Measurements from ENCODE around the gene TMEM128. TPM values are rescaled to one million over a fixed set of nuclear protein-coding genes. Genes with fewer than 3 reads are reported as not detected.
"Not testable (repeated sequence)": the region's sequence is repeated elsewhere in the genome, so short reads cannot be mapped to it uniquely, and the experiment has no call there.

The TMEM128 gene
- total RNA-seq, 2 donors from 2014 or later: 15.0 to 21.2 TPM

- H3K27ac Mint-ChIP-seq: peak overlapping the region in 1 of 2 donors; percentile 7
- no peaks in the 10 kb centered on the region for H3K27me3 Mint-ChIP-seq
- H3K9me3 Mint-ChIP-seq: no peaks in the 10 kb centered on the region
- ATAC-seq (no peak), DNase-seq (ENCODE audit: low spot score) (no peak)
- peaks cover 22% of the 10 kb centered on the region for H3K36me3 Mint-ChIP-seq
- peaks cover 26 to 31% of the 10 kb centered on the region in 2 donors for H3K4me1 Mint-ChIP-seq (ENCODE audit: low read depth in 2 of 2)
- no peak overlapping the region for H3K4me3 Mint-ChIP-seq
Measured at GRCh38 chr4:4245172-4245571, 2.9 kb downstream of the TMEM128 start.

GRCh38 chr4:4239551-4239950 lies 8.5 kb downstream of the TMEM128 start:
- not testable (repeated sequence) for H3K4me1 Mint-ChIP-seq (ENCODE audit: low read depth in 2 of 2); H3K27me3 Mint-ChIP-seq; DNase-seq (ENCODE audit: low spot score); H3K9me3 Mint-ChIP-seq; H3K4me3 Mint-ChIP-seq; ATAC-seq
- Mint-ChIP-seq H3K27ac (peak overlapping the region in 1 of 2 donors; percentile 13), H3K36me3 (peaks cover 16% of the 10 kb centered on the region)

GRCh38 chr4:4233610-4234009 lies 14.4 kb downstream of the TMEM128 start:
- no peak overlapping the region for H3K4me3 Mint-ChIP-seq
- H3K27ac Mint-ChIP-seq: no peak overlapping the region
- peaks cover 4 to 7% of the 10 kb centered on the region in 2 donors for H3K27me3 Mint-ChIP-seq
- peaks cover 7% of the 10 kb centered on the region for H3K36me3 Mint-ChIP-seq
- DNase-seq (ENCODE audit: low spot score) (no peak), ATAC-seq (no peak)
- peaks cover 5% of the 10 kb centered on the region for H3K9me3 Mint-ChIP-seq
- no peaks in the 10 kb centered on the region for H3K4me1 Mint-ChIP-seq (ENCODE audit: low read depth in 2 of 2)

- DNase-seq (ENCODE audit: low spot score) (no peak), ATAC-seq (no peak)
- Mint-ChIP-seq H3K36me3 (peaks cover 4% of the 10 kb centered on the region), H3K9me3 (no peaks in the 10 kb centered on the region), H3K27me3 (peaks cover 38 to 52% of the 10 kb centered on the region in 2 donors), H3K27ac (no peak overlapping the region), H3K4me3 (no peak overlapping the region), H3K4me1 (ENCODE audit: low read depth in 2 of 2) (peaks cover 4 to 12% of the 10 kb centered on the region in 2 donors)
Measured at GRCh38 chr4:4228356-4228668, 19.7 kb downstream of the TMEM128 start.

GRCh38 chr4:4227510-4228355 lies 20.3 kb downstream of the TMEM128 start:
- Mint-ChIP-seq H3K4me1 (ENCODE audit: low read depth in 2 of 2) (peaks cover 4 to 12% of the 10 kb centered on the region in 2 donors), H3K4me3 (no peak overlapping the region), H3K27me3 (peaks cover 42 to 58% of the 10 kb centered on the region in 2 donors), H3K36me3 (peaks cover 4% of the 10 kb centered on the region), H3K9me3 (no peaks in the 10 kb centered on the region), H3K27ac (no peak overlapping the region)
- no peak for DNase-seq (ENCODE audit: low spot score)
- ATAC-seq: no peak

- ATAC-seq: no peak
- Mint-ChIP-seq H3K27ac (no peak within 1 kb of the TSS), H3K27me3 (peaks cover 42 to 63% of the 10 kb centered on the region in 2 donors), H3K4me1 (ENCODE audit: low read depth in 2 of 2) (peaks cover 4 to 12% of the 10 kb centered on the region in 2 donors), H3K36me3 (peaks cover 4% of the 10 kb centered on the region), H3K9me3 (no peaks in the 10 kb centered on the region), H3K4me3 (peak within 1 kb of the TSS; percentile 26)
- no peak for DNase-seq (ENCODE audit: low spot score)
Measured at GRCh38 chr4:4226606-4227438, 21.2 kb downstream of the TMEM128 start, which contains the start of gene OTOP1. TSS of gene OTOP1 (minus strand) at chr4:4226929. CDS start at chr4:4226864, 65 bp downstream.

GRCh38 chr4:4225915-4226605 lies 22.0 kb downstream of the TMEM128 start:
- H3K27ac Mint-ChIP-seq: no peak overlapping the region
- ATAC-seq (no peak), DNase-seq (ENCODE audit: low spot score) (no peak)
- H3K4me1 Mint-ChIP-seq (ENCODE audit: low read depth in 2 of 2): peaks cover 4 to 12% of the 10 kb centered on the region in 2 donors
- peak overlapping the region; percentile 26 for H3K4me3 Mint-ChIP-seq
- H3K27me3 Mint-ChIP-seq: peaks cover 43 to 67% of the 10 kb centered on the region in 2 donors
- H3K36me3 Mint-ChIP-seq: peaks cover 4% of the 10 kb centered on the region
- no peaks in the 10 kb centered on the region for H3K9me3 Mint-ChIP-seq

- DNase-seq (ENCODE audit: low spot score): no peak
- Mint-ChIP-seq H3K4me3 (no peak overlapping the region), H3K27ac (no peak overlapping the region), H3K4me1 (ENCODE audit: low read depth in 2 of 2) (no peaks in the 10 kb centered on the region), H3K9me3 (no peaks in the 10 kb centered on the region), H3K27me3 (peaks cover 25 to 41% of the 10 kb centered on the region in 2 donors), H3K36me3 (no peaks in the 10 kb centered on the region)
- ATAC-seq: no peak
Measured at GRCh38 chr4:4217113-4217512, 30.9 kb downstream of the TMEM128 start.

GRCh38 chr4:4216648-4217047 lies 31.4 kb downstream of the TMEM128 start:
- no peaks in the 10 kb centered on the region for H3K9me3 Mint-ChIP-seq
- H3K36me3 Mint-ChIP-seq: no peaks in the 10 kb centered on the region
- DNase-seq (ENCODE audit: low spot score) (no peak), ATAC-seq (no peak)
- no peak overlapping the region for H3K27ac Mint-ChIP-seq
- H3K4me3 Mint-ChIP-seq: no peak overlapping the region
- peaks cover 22 to 37% of the 10 kb centered on the region in 2 donors for H3K27me3 Mint-ChIP-seq
- H3K4me1 Mint-ChIP-seq (ENCODE audit: low read depth in 2 of 2): no peaks in the 10 kb centered on the region

- H3K9me3 Mint-ChIP-seq; ATAC-seq; H3K27ac Mint-ChIP-seq; H3K4me3 Mint-ChIP-seq; H3K36me3 Mint-ChIP-seq; DNase-seq (ENCODE audit: low spot score); H3K4me1 Mint-ChIP-seq (ENCODE audit: low read depth in 2 of 2): not testable (repeated sequence)
- H3K27me3 Mint-ChIP-seq: peaks cover 32 to 45% of the 10 kb centered on the region in 2 donors
Measured at GRCh38 chr4:4213674-4214073, 34.3 kb downstream of the TMEM128 start.

GRCh38 chr4:4206204-4206603 lies 41.8 kb downstream of the TMEM128 start:
- H3K4me3 Mint-ChIP-seq: no peak overlapping the region
- DNase-seq (ENCODE audit: low spot score) (no peak), ATAC-seq (no peak)
- no peak overlapping the region for H3K27ac Mint-ChIP-seq
- no peaks in the 10 kb centered on the region for H3K4me1 Mint-ChIP-seq (ENCODE audit: low read depth in 2 of 2)
- no peaks in the 10 kb centered on the region for H3K9me3 Mint-ChIP-seq
- no peaks in the 10 kb centered on the region for H3K36me3 Mint-ChIP-seq
- H3K27me3 Mint-ChIP-seq: peaks cover 38 to 40% of the 10 kb centered on the region in 2 donors

GRCh38 chr4:4204401-4204745 lies 43.6 kb downstream of the TMEM128 start:
- Mint-ChIP-seq H3K4me1 (ENCODE audit: low read depth in 2 of 2) (no peaks in the 10 kb centered on the region), H3K27ac (no peak overlapping the region), H3K4me3 (no peak overlapping the region), H3K27me3 (peaks cover 29 to 30% of the 10 kb centered on the region in 2 donors), H3K9me3 (no peaks in the 10 kb centered on the region), H3K36me3 (no peaks in the 10 kb centered on the region)
- DNase-seq (ENCODE audit: low spot score) (no peak), ATAC-seq (no peak)

GRCh38 chr4:4203688-4204400 lies 44.2 kb downstream of the TMEM128 start:
- peak in 1 of 2 donors; percentile 28 for ATAC-seq
- no peak overlapping the region for H3K4me3 Mint-ChIP-seq

More at GRCh38 chr4:4203688-4204400, 44.2 kb downstream of the TMEM128 start:
- Mint-ChIP-seq H3K36me3 (no peaks in the 10 kb centered on the region), H3K4me1 (ENCODE audit: low read depth in 2 of 2) (no peaks in the 10 kb centered on the region), H3K27me3 (peaks cover 28 to 30% of the 10 kb centered on the region in 2 donors), H3K27ac (no peak overlapping the region), H3K9me3 (no peaks in the 10 kb centered on the region)
- DNase-seq (ENCODE audit: low spot score): no peak

Measured in natural killer cell treated with Interleukin-12 subunit alpha and Interleukin-12 subunit beta and Interleukin-15 and Interleukin-18, amount 100 ng/mL, for 72 hours (primary cell).